Measurements from ENCODE around the gene MACROD2.

The MACROD2 gene

DNA sequence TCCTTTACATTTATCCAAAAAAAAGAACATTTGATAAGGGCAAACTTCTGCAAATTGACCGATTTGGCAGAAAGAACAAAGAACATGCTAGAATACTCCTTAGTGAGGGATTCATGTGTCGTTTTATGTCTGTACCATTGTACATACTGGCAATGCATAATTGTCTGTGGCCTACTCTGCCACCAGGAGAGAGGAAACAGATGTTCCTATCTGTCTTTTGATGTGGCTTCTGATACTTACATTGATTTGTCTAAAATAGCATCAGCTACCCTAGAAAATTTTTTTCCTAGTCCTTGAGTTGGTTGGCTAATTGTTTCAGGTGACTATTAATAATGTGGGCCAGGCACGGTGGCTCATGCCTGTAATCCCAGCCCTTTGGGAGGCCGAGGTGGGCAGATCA lies 1923.8 kb downstream of the MACROD2 start:
- no peaks in the 10 kb centered on the region for H3K36me3 ChIP-seq
- H3K27me3 ChIP-seq: no peaks in the 10 kb centered on the region
- TF ChIP-seq, protein P1, sequence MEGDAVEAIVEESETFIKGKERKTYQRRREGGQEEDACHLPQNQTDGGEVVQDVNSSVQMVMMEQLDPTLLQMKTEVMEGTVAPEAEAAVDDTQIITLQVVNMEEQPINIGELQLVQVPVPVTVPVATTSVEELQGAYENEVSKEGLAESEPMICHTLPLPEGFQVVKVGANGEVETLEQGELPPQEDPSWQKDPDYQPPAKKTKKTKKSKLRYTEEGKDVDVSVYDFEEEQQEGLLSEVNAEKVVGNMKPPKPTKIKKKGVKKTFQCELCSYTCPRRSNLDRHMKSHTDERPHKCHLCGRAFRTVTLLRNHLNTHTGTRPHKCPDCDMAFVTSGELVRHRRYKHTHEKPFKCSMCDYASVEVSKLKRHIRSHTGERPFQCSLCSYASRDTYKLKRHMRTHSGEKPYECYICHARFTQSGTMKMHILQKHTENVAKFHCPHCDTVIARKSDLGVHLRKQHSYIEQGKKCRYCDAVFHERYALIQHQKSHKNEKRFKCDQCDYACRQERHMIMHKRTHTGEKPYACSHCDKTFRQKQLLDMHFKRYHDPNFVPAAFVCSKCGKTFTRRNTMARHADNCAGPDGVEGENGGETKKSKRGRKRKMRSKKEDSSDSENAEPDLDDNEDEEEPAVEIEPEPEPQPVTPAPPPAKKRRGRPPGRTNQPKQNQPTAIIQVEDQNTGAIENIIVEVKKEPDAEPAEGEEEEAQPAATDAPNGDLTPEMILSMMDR (IDR thresholded peaks at IDR 0.05): no peak
- H3K9me3 ChIP-seq: no peaks in the 10 kb centered on the region
- H3K4me3 ChIP-seq (ENCODE audit: low read depth in 1 of 2, low read length in 1 of 2): no peak overlapping the region
- no peak overlapping the region for H3K27ac ChIP-seq
- H3K4me1 ChIP-seq (ENCODE audit: control insufficient read depth in 1 of 2, insufficient read depth in 1 of 2, low read depth in 1 of 2, low read length in 1 of 2): no peaks in the 10 kb centered on the region

DNA sequence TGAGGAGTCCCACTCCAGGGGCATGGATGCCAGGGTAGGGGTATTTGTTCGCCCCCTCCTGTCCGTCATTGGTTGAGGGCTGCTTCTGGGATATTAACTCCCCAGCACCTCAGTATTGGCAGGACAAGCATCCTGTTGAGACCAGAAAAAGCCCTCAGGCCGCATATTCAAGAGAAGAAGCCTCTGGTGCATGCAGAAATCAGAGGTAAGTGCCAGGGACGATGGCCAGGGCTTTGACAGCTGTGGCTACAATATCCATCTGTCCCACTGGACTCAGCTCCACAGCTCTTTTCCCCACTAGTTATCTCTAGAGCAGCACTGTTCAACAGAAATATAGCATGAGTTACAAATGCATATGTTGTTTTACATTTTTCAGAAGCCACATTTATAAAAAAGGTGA lies 1926.6 kb downstream of the MACROD2 start:
- TF ChIP-seq, protein P1 (IDR thresholded peaks at IDR 0.05): no peak
- Histone ChIP-seq H3K27me3 (no peaks in the 10 kb centered on the region), H3K4me1 (ENCODE audit: control insufficient read depth in 1 of 2, insufficient read depth in 1 of 2, low read depth in 1 of 2, low read length in 1 of 2) (no peaks in the 10 kb centered on the region), H3K4me3 (ENCODE audit: low read depth in 1 of 2, low read length in 1 of 2) (no peak overlapping the region), H3K27ac (no peak overlapping the region), H3K36me3 (no peaks in the 10 kb centered on the region), H3K9me3 (no peaks in the 10 kb centered on the region)

DNA sequence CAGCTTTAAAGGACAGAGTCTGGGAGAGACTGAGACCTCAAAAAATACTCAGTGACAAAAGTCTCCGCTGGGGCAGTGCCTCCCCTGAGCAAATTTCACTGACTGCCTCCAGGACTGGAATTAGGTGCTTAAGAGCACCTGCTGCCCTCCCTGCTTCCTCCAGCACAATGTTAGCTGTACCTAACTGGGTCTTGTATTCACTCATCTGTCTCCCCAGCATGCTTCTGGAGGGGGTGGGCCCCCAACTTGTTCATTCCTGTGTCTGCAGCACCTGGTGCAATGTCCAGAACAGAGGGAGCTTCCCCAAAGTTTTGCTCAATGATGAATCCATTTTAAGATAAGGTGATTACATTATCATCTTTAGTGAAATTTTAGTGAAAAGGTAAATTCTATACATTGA lies 1927.2 kb downstream of the MACROD2 start:
- H3K27ac ChIP-seq: no peak overlapping the region
- no peak overlapping the region for H3K4me3 ChIP-seq (ENCODE audit: low read depth in 1 of 2, low read length in 1 of 2)
- no peaks in the 10 kb centered on the region for H3K4me1 ChIP-seq (ENCODE audit: control insufficient read depth in 1 of 2, insufficient read depth in 1 of 2, low read depth in 1 of 2, low read length in 1 of 2)
- H3K27me3 ChIP-seq: no peaks in the 10 kb centered on the region
- H3K36me3 ChIP-seq: no peaks in the 10 kb centered on the region
- no peaks in the 10 kb centered on the region for H3K9me3 ChIP-seq
- TF ChIP-seq, protein P1 (IDR thresholded peaks at IDR 0.05): no peak

DNA sequence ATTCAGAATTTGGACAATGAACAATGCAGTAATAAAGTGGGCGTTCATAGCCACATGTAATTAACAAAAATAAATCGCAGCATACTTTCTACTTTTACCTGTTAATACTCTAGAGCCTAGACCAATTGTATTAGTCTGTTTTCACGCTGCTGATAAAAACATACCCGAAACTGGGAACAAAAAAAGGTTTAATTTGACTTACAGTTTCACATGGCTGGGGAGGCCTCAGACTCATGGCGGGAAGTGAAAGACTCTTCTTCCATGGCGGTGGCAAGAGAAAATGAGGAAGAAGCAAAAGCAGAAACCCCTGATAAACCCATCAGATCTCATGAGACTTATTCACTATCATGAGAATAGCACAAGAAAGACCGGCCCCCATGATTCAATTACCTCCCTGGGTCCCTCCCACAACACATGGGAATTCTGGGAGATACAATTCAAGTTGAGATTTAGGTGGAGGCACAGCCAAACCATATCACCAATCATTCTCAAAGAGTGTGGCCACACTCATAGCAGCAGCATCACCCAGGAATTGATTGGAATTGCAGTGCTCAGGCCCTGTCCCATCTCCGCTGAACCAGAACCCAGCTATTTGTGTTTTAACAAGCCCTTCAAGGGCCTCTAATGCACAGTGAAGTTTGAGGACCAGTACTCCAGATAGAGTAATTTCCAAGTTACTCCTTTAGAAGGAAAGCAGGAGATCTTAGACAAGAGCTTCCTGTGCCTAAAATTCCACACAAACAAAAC lies 1927.9 kb downstream of the MACROD2 start:
- H3K9me3 ChIP-seq: no peaks in the 10 kb centered on the region
- TF ChIP-seq, protein P1 (IDR thresholded peaks at IDR 0.05): no peak
- no peaks in the 10 kb centered on the region for H3K4me1 ChIP-seq (ENCODE audit: control insufficient read depth in 1 of 2, insufficient read depth in 1 of 2, low read depth in 1 of 2, low read length in 1 of 2)
- H3K27me3 ChIP-seq: no peaks in the 10 kb centered on the region
- no peaks in the 10 kb centered on the region for H3K36me3 ChIP-seq
- no peak overlapping the region for H3K4me3 ChIP-seq (ENCODE audit: low read depth in 1 of 2, low read length in 1 of 2)
- H3K27ac ChIP-seq: no peak overlapping the region

DNA sequence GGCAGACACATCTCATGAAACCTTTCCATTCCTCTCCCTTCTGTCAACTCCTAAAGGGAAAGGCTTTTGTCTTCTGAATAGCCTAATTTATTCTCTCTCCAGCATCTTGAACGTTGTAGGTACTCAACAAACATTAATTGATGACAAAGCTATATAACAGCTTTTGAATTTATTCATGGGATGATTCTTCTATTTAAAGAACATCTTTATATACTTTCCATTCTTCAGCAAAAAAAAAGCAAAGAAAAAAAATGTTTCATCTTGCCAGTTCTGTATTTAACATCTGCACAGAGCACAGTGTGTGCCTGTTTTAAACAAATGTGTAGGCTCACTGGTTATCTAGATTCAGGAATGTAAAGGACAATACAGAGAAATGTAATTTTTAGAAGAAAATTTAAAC lies 1929.2 kb downstream of the MACROD2 start:
- Histone ChIP-seq H3K36me3 (no peaks in the 10 kb centered on the region), H3K27me3 (no peaks in the 10 kb centered on the region), H3K4me3 (ENCODE audit: low read depth in 1 of 2, low read length in 1 of 2) (no peak overlapping the region), H3K27ac (no peak overlapping the region), H3K9me3 (no peaks in the 10 kb centered on the region), H3K4me1 (ENCODE audit: control insufficient read depth in 1 of 2, insufficient read depth in 1 of 2, low read depth in 1 of 2, low read length in 1 of 2) (no peaks in the 10 kb centered on the region)
- TF ChIP-seq, protein P1 (IDR thresholded peaks at IDR 0.05): no peak
